A204.1 (cell line): Measurements from ENCODE around the gene FAF2.
"Not testable (repeated sequence)": the region's sequence is repeated elsewhere in the genome, so short reads cannot be mapped to it uniquely, and the experiment has no call there.

Experiments
- FAIRE-seq: peaks from 2 replicates; lab custom pipeline; 2012; peaks lifted over from hg19 to GRCh38; lab: Jason Lieb, UNC

The FAF2 gene

DNA sequence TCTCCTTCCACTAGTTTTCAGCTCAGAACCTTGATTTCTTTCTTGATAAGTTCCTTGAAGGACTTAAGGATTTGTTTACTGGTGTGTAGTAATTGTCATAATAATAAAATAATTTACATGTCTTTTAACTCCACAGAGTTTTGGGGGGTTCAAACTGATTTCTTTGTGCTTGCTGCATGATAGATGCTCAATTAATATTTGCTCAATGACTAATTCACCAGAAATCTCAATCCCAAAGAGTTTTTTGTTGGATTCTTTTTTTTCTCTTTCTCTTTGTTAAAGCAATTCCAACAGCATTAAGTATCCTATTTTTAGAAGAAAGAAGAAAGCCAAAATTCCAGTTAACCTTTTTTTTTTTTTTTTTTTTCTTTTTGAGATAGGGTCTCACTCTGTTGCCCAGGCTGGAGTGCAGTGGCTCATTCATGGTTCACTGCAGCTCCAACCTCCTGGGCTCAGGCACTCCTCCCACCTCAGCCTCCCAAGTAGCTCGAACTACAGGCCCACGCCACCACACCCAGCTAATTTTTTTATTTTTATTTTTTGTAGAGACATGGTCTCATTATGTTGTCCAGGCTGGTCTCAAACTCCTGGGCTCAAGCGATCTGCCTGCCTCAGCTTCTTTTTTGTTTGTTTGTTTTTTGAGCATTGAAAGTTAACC lies 10.8 kb downstream of the FAF2 start:
- no peak for FAIRE-seq

DNA sequence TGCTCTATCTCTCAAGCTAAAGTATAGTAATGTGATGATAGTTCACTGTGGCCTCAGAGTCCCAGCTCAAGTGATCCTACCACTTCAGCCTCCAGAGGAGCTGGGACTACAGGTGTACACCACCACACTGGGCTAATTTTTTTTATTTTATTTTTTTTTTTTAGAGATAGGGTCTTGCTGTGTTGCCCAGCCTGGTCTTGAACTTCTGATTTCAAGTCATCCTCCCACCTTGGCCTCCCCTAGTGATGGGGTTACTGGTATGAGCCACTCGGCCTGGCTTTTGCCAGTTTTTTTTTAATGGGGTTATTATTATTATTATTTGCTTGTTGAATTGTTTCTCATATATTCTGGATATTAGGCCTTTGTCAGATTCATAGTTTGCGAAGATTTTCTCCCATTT lies 13.2 kb downstream of the FAF2 start:
- no peak for FAIRE-seq

DNA sequence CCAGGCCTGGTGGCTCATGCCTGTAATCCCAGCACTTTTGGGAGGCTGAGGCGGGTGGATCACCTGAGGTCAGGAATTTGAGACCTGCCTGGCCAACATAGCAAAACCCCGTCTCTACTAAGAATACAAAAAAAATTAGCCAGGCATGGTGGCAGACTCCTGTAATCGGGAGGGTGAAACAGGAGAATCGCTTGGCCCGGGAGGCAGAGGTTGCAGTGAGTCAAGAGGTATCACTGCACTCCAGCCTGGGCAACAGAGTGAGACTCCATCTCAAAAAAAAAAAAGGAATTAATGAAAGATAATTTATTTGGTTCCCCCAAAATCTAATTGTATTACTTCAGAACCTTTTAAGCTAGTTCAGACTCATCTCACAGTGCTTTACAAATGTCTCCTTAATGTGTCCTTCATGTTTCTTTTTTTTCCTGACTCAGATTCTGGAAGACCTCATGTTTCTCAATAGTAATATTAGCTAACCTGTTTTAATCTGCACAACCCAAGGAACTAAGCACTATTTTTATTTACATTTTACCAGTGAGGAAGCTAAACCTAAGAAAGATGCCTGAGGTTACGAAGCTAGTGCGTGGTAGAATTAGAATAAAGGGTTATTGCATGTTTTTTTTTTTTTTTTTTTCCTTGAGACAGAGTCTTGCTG lies 15.1 kb downstream of the FAF2 start:
- FAIRE-seq: no peak

DNA sequence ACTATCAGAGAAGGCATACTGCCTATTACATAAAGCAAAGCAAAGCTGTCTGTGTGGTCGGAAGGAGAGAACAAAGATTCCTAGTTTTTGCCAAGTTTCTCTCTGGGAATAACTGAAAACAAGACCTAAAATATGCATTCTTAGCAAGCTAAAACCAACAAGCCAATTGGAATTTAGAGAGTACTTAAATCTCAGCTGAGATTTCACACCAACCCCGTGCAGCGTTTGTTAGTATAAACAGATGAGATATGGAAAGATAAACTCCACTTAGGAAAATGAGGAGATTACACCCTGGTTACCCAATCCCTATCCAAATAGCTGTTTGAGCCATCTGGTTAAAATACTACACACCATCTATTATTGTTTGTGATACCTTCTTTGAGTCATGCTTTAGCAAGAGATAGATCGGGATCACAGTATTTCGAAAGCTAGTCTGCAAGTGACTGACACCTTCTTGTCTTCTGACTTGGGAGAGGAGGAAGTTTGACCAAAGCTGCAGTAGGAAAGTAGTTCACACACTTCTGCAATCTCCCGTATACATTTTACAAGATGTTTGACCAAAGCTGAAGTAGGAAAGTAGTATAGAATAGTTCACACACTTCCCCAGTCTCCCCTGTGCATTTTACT lies 18.2 kb downstream of the FAF2 start:
- FAIRE-seq: no peak

DNA sequence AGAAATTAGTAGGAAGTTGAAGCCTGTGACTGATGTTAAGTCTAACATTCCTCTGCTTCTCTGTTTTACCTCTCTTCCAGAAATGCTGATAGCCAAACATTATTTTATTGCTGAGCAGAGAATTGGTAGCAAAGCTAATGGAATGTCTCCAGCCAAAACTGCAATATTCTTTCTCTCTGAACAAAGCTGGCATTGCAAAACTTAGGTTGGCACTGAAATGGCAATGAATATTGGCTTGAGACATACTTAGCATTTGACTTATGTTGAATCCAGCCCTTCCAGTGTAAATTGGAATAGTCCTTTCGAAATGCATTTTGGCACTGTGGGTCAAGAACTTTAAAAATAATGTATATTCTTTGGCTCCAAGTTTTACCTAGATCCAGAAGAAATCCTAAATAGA lies 21.1 kb downstream of the FAF2 start:
- FAIRE-seq: no peak

DNA sequence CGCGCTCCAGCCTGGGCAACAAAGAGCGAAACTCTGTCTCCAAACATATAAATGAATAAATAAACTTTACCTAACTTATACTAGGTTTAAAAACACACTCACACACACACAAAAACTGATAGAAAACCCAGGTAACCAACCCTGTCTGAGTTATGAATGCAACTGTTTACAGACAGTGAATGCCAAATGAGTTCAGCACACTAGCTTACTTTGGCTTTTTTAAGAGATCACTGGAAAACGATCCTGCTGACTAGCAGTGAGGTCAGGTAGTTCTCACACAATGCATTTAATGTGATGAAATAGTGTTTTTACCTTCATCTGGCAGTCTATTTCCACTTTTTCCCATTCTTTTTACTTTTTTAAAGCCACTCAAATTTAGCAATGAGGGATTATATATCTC lies 22.4 kb downstream of the FAF2 start:
- FAIRE-seq: no peak

DNA sequence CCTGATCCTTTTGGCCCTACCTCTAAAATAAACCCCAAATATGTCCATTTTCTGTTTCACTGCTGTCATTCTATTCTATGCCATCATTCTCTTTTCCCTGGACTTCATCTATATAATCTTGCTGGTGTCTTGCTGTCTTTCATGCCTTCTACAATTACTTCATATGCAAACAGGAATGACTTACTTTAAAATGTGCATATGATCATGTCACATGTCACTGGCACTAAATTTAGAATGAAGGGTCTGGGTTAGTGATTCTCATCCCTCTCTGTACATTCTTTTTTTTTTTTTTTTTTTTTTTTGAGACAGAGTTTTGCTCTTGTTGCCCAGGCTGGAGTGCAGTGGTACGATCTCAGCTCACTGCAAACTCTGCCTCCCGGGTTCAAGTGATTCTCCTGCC lies 22.9 kb downstream of the FAF2 start:
- no peak for FAIRE-seq

DNA sequence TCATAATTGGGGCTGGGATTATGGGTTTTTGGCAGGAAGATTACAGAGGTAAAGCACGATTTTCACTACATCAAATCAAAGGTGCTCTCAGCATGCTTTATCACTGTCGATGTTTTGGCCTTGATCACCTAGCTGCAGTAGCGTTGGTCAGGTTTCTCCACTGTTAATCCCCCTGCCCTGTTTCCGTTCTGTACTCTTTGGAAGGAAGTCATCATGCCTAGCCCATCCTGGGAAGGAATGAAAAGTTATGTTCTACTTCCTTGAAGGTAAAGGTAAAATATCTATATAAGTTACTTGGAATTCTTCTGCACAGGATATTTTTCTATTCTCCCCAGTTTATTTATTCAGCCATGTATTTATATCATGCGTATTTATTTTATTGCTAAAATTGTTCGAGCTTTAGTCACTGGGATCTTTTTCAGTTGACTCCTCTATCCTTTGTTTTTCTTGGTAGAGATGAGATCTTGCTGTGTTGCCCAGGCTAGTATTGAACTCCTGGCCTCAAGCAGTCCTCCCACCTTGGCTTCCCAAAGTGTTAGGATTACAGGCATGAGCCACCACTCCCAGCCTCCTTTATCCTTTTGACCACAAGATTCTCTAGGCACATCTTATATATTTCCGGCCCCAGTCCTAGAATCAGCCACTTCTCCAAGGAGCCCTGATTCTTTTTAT lies 25.3 kb downstream of the FAF2 start:
- no peak for FAIRE-seq

DNA sequence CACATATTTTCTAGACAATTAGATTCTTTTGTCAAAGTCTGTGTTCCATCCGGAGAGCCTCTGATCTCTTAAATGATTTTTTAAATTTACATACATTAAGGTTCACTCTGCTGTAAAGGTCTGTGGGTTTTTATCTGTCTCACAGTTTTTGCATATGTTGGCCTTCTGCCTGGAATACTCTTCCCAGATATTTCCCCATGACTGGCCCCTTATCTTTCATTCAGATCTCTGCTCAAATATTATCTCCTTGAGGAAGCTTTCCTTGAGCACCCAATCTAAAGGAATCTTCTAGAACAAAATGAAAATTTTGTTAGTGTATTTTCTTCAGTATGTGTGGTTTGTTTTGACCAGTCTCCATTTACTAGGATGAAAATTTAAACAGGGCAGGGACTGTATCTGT lies 26.3 kb downstream of the FAF2 start:
- FAIRE-seq: no peak

DNA sequence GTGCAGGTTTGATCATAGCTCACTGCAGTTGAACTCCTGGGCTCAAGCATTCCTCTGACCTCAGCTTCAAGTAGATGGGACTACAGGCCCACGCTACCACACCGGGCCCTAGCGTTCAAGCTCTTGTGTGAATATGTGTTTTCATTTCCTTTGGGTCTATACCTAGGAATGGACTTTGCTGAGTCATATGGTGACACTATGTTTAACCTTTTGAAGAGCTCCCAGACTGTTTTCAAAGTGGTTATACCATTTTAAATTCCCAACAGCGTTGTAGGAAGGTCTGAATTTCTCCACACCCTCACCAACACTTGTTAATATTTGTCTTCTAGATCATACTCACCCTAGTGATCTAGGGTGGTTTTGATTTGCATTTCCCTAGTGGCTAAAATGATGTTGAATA lies 33.5 kb downstream of the FAF2 start:
- no peak for FAIRE-seq

DNA sequence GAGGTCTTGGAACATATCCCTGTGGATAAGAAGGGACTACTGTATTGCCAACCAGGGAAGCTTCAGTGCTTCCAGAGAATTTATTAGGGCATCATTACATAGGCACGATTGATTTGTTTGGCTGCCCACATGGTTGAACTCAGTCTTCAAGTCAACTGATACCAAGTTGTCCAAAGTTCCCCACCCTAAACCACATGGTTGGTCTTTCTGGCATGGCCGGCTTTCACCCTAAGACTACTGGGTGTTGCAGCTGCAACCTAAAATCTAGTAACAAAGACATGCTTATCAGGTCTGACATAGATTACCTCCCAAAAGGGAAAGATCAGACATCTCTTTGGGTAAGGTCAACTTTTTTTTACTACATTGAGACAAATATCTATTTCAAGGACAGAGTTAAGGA lies 37.0 kb downstream of the FAF2 start:
- FAIRE-seq: no peak

DNA sequence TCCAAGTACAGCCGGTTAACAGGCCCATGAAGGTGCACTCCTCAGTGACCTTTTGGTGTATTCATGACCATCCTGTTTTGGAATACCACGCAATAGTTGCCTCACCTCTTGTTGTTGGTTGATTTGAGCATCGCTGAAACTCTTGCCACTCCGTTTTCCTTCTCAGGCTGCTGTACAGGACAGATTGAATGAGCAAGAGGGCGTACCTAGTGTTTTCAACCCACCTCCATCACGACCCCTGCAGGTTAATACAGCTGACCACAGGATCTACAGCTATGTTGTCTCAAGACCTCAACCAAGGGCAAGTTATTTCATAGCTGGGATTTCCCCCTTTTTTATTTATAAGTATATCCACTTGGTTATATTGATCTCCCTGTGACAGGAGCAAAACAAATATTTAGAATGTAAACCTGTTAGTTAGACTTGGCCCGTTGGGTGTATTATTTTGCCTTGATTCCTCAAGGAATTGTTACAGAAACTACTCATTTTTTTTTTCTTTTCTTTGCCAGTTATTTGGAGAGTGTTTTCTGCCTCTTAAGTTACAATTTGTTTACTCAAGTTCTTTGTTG lies 38.1 kb downstream of the FAF2 start:
- FAIRE-seq: no peak

DNA sequence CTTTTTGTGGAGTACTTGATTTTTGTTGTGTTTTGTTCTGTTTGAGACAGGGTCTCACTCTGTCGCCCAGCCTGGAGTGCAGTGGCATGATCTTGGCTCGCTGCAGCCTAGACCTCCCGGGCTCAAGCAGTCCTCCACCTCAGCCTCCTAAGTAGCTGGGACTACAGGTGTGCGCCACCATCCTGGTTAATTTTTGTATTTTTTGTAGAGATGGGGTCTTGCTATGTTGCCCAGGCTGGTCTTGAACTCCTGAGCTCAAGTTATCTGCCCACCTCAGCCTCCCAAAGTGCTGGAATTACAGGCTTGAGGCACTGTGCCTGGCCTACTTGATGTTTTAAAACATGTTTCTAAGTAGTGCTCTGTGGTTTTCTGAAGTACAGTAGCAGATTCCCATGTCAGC lies 39.0 kb downstream of the FAF2 start:
- not testable (repeated sequence) for FAIRE-seq

DNA sequence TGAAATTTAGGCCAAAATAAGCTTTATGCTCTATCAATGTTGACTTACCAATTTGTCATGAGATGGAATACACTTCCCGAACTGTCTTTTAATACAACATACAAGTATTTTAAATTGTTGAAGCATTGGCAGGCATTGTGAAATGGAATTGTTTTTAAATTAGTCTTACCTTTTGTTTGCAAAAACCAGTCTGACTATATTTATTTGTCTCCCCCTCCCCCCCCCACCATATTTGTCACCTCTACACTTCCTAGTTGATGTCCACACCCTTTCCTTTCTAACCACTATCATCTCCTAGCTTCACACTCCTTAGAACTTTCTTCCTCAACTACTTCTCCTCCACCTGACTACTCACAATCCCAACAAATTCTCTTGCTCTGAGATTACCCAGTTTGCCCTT lies 40.9 kb downstream of the FAF2 start:
- FAIRE-seq: no peak

DNA sequence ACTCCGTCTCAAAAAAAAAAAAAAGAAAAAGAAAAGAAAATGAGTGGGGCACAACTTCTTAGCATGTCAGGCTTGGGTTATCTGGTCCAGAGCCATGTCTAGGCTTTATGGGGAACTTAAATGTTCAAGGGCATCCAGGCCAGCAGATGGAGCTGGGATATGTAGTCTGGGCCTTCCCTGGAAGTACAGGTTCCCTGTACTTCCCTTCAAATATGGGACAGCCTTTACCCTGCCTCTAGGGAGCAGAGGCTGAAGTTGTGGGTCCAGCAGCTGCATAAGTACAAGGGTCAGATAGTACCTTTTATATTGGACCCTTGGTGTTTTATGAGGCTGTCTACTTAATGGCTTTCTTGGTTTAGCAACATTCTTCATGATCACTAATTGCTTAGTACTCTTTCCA lies 42.1 kb downstream of the FAF2 start:
- no peak for FAIRE-seq

DNA sequence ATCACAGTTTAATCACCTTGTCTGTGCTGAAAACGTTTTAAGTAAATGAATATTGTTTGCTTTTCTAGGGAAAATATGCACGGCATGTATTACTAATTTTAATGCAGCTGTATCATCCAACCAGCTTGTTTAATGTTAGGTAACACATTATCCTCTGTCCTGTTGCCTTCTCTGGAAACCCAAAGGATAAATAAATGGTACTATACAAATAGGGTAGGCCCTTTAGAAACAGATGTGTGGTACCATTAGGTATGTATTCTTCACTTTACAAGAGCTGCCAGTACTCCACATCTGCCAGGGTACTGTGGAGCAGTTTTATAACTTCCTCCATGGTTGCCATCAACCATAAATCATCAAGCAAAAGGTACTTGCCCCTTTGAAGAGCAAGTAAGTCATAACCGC lies 42.9 kb downstream of the FAF2 start:
- FAIRE-seq: no peak

DNA sequence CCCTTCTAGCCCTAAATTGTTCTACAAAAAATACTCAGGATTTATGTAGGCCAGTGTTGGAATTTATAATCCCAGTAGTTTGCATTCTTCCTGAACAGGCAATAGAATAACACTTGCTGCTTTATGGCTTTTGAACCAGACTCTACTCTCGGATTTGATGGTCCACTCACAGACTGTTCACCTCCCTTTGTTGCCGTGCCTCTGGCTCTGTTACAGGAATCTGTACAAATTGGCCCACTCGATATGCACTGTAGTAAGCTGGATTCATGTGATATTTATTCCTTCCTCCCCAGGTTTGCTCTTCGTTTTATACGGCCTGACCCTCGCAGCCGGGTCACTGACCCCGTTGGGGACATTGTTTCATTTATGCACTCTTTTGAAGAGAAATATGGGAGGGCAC lies 43.7 kb downstream of the FAF2 start:
- FAIRE-seq: no peak

DNA sequence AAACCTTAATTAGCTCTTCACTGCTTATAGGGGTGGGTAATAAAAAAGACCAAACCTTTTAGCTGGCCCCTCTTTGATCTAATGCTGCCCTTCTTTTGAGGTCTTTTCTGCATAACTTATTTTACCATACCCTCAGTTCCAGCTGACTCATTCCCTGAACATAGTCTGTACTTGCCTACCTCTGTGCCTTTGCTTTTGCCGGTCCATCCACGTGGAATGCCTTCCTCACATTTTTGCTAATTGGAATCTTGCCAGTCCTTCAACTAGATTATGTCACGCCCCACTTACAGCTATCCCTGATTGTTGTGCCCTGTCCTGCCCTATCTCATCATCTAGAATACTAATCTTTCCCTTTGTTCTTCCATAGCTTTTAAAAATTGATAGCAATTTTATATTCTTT lies 44.2 kb downstream of the FAF2 start:
- no peak for FAIRE-seq

DNA sequence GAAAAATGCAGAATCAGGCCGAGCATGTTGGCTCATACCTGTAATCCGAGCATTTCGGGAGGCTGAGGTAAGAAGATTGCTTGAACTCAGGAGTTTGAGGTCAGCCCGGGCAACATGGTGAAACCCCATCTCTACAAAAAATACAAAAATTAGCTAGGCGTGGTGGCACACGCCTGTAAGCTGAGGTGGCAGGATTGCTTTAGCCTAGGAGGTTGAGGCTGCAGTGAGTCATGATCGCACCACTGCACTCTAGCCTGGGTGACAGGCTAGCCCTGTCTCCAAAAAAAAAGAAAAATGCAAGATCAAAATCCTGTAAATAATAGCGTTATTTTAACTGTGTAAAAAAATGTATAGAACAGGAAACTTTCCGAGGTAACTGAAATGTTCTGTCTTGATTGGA lies 49.7 kb downstream of the FAF2 start:
- FAIRE-seq: no peak

DNA sequence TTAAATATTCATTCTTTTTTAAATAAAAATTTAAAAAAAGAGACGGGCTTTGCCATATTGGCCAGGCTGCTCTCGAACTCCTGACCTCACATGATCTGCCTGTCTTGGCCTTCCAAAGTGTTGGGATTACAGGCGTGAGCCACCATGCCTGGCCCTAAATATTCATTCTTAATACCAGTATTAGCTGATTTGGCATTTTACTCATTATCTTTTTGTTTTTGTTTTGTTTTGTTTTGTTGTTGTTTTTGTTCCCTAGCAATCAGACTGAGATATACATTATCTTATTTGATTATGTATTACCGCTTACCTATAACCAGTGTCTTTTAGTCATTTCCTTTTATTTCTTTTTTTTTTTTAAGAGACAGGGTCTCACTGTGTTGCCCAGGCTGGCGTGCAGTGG lies 51.1 kb downstream of the FAF2 start:
- FAIRE-seq: no peak

DNA sequence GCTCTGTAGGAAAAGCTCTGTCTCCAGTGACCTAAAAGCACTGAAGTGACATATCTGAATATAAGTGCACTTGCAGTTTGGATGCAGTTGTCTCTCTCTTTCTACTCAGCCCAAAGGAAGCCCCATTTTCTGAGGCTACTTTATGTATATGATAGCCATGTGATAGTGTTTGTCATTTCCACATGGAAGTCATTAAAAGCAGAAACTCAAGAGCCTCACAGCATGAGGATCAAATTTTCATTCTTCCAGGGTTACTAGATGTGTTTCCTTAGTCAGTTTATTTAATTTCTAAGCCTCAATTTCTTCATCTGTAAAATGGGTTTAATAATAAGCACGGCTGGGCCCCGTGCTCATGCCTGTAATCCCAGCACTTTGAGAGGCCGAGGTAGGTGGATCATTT lies 52.3 kb downstream of the FAF2 start:
- no peak for FAIRE-seq

DNA sequence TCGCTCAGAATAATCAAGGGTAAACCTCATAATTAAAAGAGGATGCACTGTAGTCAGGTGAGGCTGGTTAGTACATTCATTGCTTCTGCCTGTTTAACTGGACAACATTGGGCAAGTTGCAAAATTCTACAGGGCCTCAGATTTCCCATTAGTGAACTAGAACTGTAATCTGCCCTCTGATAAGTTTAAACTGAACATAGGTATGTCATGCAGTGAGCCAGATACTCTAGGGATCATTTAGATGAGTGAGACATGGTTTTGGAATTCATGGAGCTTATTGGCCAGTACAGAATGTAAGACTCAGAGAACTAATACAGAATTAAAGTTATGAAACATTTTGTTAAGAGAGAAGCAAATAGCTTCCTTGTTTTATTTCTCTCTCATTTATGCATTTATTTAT lies 53.1 kb downstream of the FAF2 start:
- FAIRE-seq: no peak

DNA sequence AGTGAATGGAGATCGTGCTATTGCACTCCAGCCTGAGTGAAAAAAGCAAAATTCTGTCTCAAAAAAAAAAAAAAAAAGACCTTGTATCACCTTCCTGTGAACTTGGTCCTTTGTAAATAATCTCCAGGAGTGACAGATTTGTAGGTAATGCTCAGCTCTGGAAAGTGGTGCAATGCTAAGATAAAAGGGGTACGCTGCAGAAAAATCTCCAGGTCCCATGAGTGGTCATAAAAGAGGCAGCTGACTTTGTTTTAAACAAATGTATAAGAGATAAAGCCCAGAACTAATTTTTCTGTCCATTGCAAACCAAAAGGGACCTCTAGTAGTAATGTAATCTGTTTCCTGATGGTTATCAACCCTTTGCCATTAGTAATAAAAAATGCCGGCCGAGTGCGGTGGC lies 55.3 kb downstream of the FAF2 start:
- no peak for FAIRE-seq
